KMS-11 (cell line): Measurements from ENCODE around the gene ITPR3.

Experiments
- H2AFZ ChIP-seq: fragments of 200-600 bp; sonication (generic); 2 replicates; pipeline ENCODE4 v1.6.1; 2016; ENCODE audit warnings: antibody characterized with exemption, mixed run types, low read depth
- H3K27ac ChIP-seq: fragments of 200-600 bp; sonication (generic); 2 replicates; pipeline ENCODE4 v1.6.1; 2016; ENCODE audit warnings: mild to moderate bottlenecking, mixed run types
- H3K27me3 ChIP-seq: fragments of 200-600 bp; sonication (generic); 2 replicates; pipeline ENCODE4 v1.6.1; 2017; ENCODE audit warnings: mild to moderate bottlenecking, low read depth, mixed run types, moderate library complexity; ENCODE audit not compliant: insufficient read depth
- H3K36me3 ChIP-seq: fragments of 200-600 bp; sonication (generic); 2 replicates; pipeline ENCODE4 v1.6.1; 2017; ENCODE audit warnings: mild to moderate bottlenecking, mixed run types; ENCODE audit not compliant: insufficient read depth
- H3K4me1 ChIP-seq: fragments of 200-600 bp; sonication (generic); 2 replicates; pipeline ENCODE4 v1.6.1; 2016; ENCODE audit warnings: mild to moderate bottlenecking, low read depth, mixed run types; ENCODE audit not compliant: poor library complexity, severe bottlenecking
- H3K4me2 ChIP-seq: fragments of 200-600 bp; sonication (generic); 2 replicates; pipeline ENCODE4 v1.7.0; 2016; ENCODE audit warnings: mild to moderate bottlenecking, mixed run types
- H3K4me3 ChIP-seq: fragments of 200-600 bp; sonication (generic); IDR thresholded peaks from 2 replicates; pipeline ENCODE4 v1.6.1; 2017; ENCODE audit warnings: low read depth, low read length, mixed read lengths; ENCODE audit not compliant: insufficient read depth
- H3K79me2 ChIP-seq: fragments of 200-600 bp; sonication (generic); 2 replicates; pipeline ENCODE4 v1.6.1; 2016; ENCODE audit warnings: low read depth, mixed run types; ENCODE audit not compliant: insufficient read depth
- H3K9ac ChIP-seq: fragments of 200-600 bp; sonication (generic); 2 replicates; pipeline ENCODE4 v1.6.1; 2016; ENCODE audit warnings: mild to moderate bottlenecking, mixed run types
- H4K20me1 ChIP-seq: fragments of 200-600 bp; sonication (generic); 2 replicates; pipeline ENCODE4 v1.6.1; 2016; ENCODE audit warnings: mild to moderate bottlenecking, mixed run types; ENCODE audit not compliant: insufficient read depth
- TF ChIP-seq, protein P1 (sequence below): fragments of 200-600 bp; sonication (generic); conservative IDR thresholded peaks from 2 replicates; pipeline ENCODE4 v1.6.1; 2017; ENCODE audit warnings: low read depth, mild to moderate bottlenecking, antibody characterized with exemption, low read length, moderate library complexity, mixed read lengths

ITPR3 gene

DNA sequence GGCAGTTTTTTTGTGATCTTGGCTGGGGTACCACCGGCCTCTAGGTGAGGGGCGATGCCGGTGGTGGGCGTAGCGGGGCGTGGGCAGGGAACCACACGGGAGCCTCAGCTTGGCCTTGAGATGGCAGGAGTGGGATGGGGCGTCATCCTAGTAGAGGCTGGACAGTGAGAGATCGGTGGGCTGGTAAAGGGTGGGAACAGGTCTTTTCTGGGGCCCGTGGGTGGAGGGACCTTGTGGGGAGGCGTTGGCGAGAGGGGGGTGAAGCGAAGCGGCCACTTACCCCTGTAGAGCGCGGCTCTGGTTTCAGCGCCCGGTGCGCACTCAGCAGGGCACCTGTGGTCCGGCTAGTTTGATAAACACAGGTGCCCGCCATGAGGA lies 12.0 kb downstream of the ITPR3 start:
- Histone ChIP-seq H3K4me2 (peak overlapping the region; percentile 36; the same call in 1 of the 2 replicates), H2AFZ (no peak overlapping the region), H3K4me1 (peaks cover 36% of the 10 kb centered on the region), H3K27me3 (no peaks in the 10 kb centered on the region), H3K79me2 (peaks cover 14% of the 10 kb centered on the region), H3K4me3 (no peak overlapping the region), H3K36me3 (no peaks in the 10 kb centered on the region), H3K27ac (no peak overlapping the region), H4K20me1 (no peaks in the 10 kb centered on the region; the same call in 1 of the 2 replicates), H3K9ac (no peak overlapping the region)
- TF ChIP-seq, protein P1, sequence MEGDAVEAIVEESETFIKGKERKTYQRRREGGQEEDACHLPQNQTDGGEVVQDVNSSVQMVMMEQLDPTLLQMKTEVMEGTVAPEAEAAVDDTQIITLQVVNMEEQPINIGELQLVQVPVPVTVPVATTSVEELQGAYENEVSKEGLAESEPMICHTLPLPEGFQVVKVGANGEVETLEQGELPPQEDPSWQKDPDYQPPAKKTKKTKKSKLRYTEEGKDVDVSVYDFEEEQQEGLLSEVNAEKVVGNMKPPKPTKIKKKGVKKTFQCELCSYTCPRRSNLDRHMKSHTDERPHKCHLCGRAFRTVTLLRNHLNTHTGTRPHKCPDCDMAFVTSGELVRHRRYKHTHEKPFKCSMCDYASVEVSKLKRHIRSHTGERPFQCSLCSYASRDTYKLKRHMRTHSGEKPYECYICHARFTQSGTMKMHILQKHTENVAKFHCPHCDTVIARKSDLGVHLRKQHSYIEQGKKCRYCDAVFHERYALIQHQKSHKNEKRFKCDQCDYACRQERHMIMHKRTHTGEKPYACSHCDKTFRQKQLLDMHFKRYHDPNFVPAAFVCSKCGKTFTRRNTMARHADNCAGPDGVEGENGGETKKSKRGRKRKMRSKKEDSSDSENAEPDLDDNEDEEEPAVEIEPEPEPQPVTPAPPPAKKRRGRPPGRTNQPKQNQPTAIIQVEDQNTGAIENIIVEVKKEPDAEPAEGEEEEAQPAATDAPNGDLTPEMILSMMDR = no peak

DNA sequence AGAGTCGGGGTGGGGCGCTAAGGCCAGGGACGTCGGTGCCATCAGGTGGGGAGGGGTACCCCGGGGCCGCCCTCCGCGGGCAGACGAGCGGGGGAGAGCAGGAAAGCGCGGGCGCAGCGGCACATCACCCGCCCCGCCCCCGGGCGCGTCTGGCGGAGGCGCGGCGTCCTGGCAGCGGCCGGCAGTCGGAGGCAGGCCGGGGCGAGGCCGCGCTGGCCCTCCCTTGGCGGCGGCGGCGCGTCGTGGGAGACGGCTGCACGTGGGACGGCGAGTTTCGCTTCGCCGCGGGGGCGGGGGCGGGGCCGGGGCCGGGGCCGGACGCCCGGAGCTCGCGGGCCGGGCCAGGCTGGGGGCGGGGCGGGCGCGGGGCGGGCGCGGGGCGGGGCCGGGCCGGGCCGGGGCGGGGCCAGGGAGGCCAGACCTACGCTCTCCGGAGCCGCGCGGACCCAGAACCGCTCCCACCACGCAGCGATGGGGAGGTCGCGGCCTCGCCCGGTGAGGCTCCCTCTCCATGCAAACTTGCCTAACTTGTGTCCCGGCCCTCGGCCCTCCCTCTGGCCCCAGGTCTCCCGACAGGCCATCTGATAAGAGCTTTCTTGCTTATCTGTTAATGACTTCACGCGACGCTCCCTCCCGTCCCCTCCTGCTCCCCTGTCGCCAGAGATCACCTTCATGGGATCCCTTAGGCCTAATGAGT lies 12.5 kb downstream of the ITPR3 start:
- no peak overlapping the region for H3K27ac ChIP-seq
- no peaks in the 10 kb centered on the region for H3K36me3 ChIP-seq
- no peak overlapping the region for H3K4me3 ChIP-seq
- H3K27me3 ChIP-seq = no peaks in the 10 kb centered on the region
- H3K9ac ChIP-seq = no peak overlapping the region
- TF ChIP-seq, protein P1 = no peak
- peak overlapping the region; percentile 36; the same call in 1 of the 2 replicates for H3K4me2 ChIP-seq
- peaks cover 19% of the 10 kb centered on the region for H3K79me2 ChIP-seq
- no peak overlapping the region for H2AFZ ChIP-seq
- H3K4me1 ChIP-seq = peaks cover 36% of the 10 kb centered on the region
- H4K20me1 ChIP-seq = no peaks in the 10 kb centered on the region; the same call in 1 of the 2 replicates

DNA sequence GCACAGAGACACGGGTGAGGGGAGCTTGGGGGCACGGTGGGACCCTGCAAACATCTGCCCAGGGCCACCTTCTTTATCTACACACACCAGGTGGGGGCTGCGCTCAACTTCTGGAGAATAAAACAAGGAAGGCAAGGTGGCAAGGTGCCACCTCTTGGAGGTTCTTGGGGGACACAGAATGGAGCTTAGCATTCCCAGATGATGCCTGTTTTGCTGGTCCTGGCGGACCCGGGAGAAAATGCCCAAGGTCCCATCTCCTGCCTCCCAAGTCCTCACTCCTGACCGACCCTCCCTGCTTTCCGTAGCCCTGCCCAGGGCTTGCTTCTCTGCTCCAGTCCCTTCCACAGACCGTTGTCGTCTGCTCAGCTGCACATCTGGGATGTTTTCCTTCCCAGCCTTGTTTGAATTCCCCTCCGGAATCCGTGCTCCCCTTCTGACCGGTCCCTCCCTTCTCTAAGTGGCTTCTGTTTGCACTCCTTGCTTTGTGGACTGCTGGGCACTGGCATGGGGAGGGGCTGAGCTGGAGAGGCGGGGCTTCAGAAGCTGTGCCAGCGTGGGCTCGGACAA lies 13.1 kb downstream of the ITPR3 start:
- Histone ChIP-seq H3K79me2 (peaks cover 15% of the 10 kb centered on the region), H3K27ac (no peak overlapping the region), H4K20me1 (no peaks in the 10 kb centered on the region; the same call in 1 of the 2 replicates), H3K36me3 (no peaks in the 10 kb centered on the region), H3K4me1 (peaks cover 33% of the 10 kb centered on the region), H2AFZ (no peak overlapping the region), H3K4me3 (no peak overlapping the region), H3K4me2 (no peak overlapping the region), H3K27me3 (no peaks in the 10 kb centered on the region), H3K9ac (no peak overlapping the region)
- TF ChIP-seq, protein P1 = no peak

DNA sequence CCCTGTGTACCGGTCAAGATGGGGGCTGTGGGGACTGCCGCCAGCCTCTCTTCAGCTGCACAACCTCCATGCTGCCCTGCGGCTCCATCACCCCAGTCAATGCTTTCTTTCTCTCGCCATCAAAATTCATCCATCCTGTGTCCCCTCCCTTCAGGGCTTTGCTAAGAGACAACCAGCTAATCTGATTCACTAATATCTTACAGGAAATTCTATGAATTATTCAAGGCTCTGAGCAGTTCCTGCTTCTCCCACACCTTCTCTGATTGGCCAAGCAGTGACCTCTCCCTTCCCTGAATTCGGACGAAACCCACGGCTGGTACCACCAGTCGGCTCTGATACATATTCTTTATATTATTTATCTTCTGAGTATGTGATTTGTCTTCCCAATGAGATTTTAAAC lies 13.8 kb downstream of the ITPR3 start:
- no peak overlapping the region for H3K4me2 ChIP-seq
- H3K27me3 ChIP-seq = no peaks in the 10 kb centered on the region
- no peak overlapping the region for H2AFZ ChIP-seq
- TF ChIP-seq, protein P1 = no peak
- H3K4me3 ChIP-seq = no peak overlapping the region
- no peaks in the 10 kb centered on the region for H3K36me3 ChIP-seq
- peaks cover 13% of the 10 kb centered on the region; the same call in 1 of the 2 replicates for H3K79me2 ChIP-seq
- peaks cover 33% of the 10 kb centered on the region for H3K4me1 ChIP-seq
- H3K9ac ChIP-seq = no peak overlapping the region
- H3K27ac ChIP-seq = no peak overlapping the region
- H4K20me1 ChIP-seq = no peaks in the 10 kb centered on the region; the same call in 1 of the 2 replicates
